NCI-H524 (cell line): ENCODE measurements around the gene DYRK1B.
A peak's percentile ranks its signal among the peaks of the same experiment; 100 is the strongest.
"Not testable (repeated sequence)": the region's sequence is repeated elsewhere in the genome, so short reads cannot be mapped to it uniquely, and the experiment has no call there.

Experiments
- DNase-seq, 2 experiments: peaks; one replicate each; lab custom pipeline; 2025; lab: John Stamatoyannopoulos, UW

The DYRK1B gene

GRCh38 chr19:39830847-39831246, 3.1 kb downstream of the DYRK1B start:
- DNase-seq: no peak

- DNase-seq: no peak
These were observed 3.6 kb downstream of the DYRK1B start for GRCh38 chr19:39830406-39830805.

- no peak for DNase-seq
These were observed 4.2 kb downstream of the DYRK1B start for GRCh38 chr19:39829702-39830275.

GRCh38 chr19:39828654-39829032, 5.3 kb downstream of the DYRK1B start:
- no peak for DNase-seq

- no peak for DNase-seq
These were observed 5.8 kb downstream of the DYRK1B start for GRCh38 chr19:39828015-39828653.

GRCh38 chr19:39827216-39827615, 6.7 kb downstream of the DYRK1B start:
- DNase-seq: no peak

GRCh38 chr19:39826311-39826945, 7.5 kb downstream of the DYRK1B start:
- DNase-seq: no peak

- no peak for DNase-seq
These were observed 8.4 kb downstream of the DYRK1B start for GRCh38 chr19:39825531-39826076.

GRCh38 chr19:39825093-39825463, 8.9 kb downstream of the DYRK1B start:
- DNase-seq: no peak

- DNase-seq: peak; percentile 97 to 98
These were observed 9.5 kb downstream of the DYRK1B start for GRCh38 chr19:39824143-39825092.

- DNase-seq: peak; percentile 59 to 80
These were observed 10.3 kb downstream of the DYRK1B start for GRCh38 chr19:39823686-39824085.

GRCh38 chr19:39820696-39821095, 13.3 kb downstream of the DYRK1B start:
- no peak for DNase-seq

- no peak for DNase-seq
These were observed 14.2 kb downstream of the DYRK1B start for GRCh38 chr19:39819786-39820185.

- DNase-seq: no peak
These were observed 15.3 kb downstream of the DYRK1B start for GRCh38 chr19:39818626-39819097.

- no peak for DNase-seq
These were observed 15.9 kb downstream of the DYRK1B start for GRCh38 chr19:39817888-39818561.

GRCh38 chr19:39816287-39817048, 17.5 kb downstream of the DYRK1B start:
- no peak for DNase-seq

- no peak for DNase-seq
These were observed 19.4 kb downstream of the DYRK1B start for GRCh38 chr19:39814595-39814994.

GRCh38 chr19:39814111-39814510, 19.9 kb downstream of the DYRK1B start:
- DNase-seq: not testable (repeated sequence)

GRCh38 chr19:39813264-39813993, 20.5 kb downstream of the DYRK1B start:
- DNase-seq: no peak

- DNase-seq: no peak
These were observed 22.9 kb downstream of the DYRK1B start for GRCh38 chr19:39811064-39811463.
